ENCODE data around the gene TMEM171. TPM values are rescaled to one million over a fixed set of nuclear protein-coding genes. Genes with fewer than 3 reads are reported as not detected.

The TMEM171 gene
- total and polyA plus RNA-seq, 9 donors: 0.10 to 0.42 TPM; not detected in 7

- DNase-seq: no peak
These were observed 3.9 kb upstream of the TMEM171 start for GRCh38 chr5:73116506-73116905.

GRCh38 chr5:73117088-73117740, 3.2 kb upstream of the TMEM171 start:
- H3K9me3 ChIP-seq: no peaks in the 10 kb centered on the region
- DNase-seq: no peak
- no peak for TF ChIP-seq CTCF (IDR thresholded peaks at IDR 0.05)
- TF ChIP-seq EP300 (IDR thresholded peaks at IDR 0.05): no peak
- TF ChIP-seq POLR2A (IDR thresholded peaks at IDR 0.05): no peak
- H3K4me1 ChIP-seq (ENCODE audit: insufficient read depth): no peaks in the 10 kb centered on the region
- no peak overlapping the region for H3K27ac ChIP-seq
- H3K27me3 ChIP-seq: no peaks in the 10 kb centered on the region
- intact Hi-C loops (cut with DNase I): no loop called here
- no peak overlapping the region for H3K4me3 ChIP-seq
- WGBS, 3 donors: 86 to 88% (median 87%) methylated on average over 3 of the region's 3 CpGs
- no peaks in the 10 kb centered on the region for H3K36me3 ChIP-seq

More at GRCh38 chr5:73116506-73116905, 3.9 kb upstream of the TMEM171 start:
- Histone ChIP-seq H3K4me1 (ENCODE audit: insufficient read depth) (no peaks in the 10 kb centered on the region), H3K4me3 (no peak overlapping the region), H3K36me3 (no peaks in the 10 kb centered on the region), H3K9me3 (no peaks in the 10 kb centered on the region), H3K27ac (no peak overlapping the region), H3K27me3 (no peaks in the 10 kb centered on the region)
- TF ChIP-seq EP300 (IDR thresholded peaks at IDR 0.05) (no peak), CTCF (IDR thresholded peaks at IDR 0.05) (no peak), POLR2A (IDR thresholded peaks at IDR 0.05) (no peak)
- intact Hi-C loops (cut with DNase I): no loop called here
- 68 to 87% (median 77%) methylated on average over 2 of the region's 2 CpGs for WGBS, 3 donors

- TF ChIP-seq EP300 (IDR thresholded peaks at IDR 0.05) (no peak), POLR2A (IDR thresholded peaks at IDR 0.05) (no peak), CTCF (IDR thresholded peaks at IDR 0.05) (no peak)
- H3K4me3 ChIP-seq: no peak overlapping the region
- H3K27ac ChIP-seq: no peak overlapping the region
- intact Hi-C loops (cut with DNase I): no loop called here
- H3K4me1 ChIP-seq (ENCODE audit: insufficient read depth): no peaks in the 10 kb centered on the region
- no peaks in the 10 kb centered on the region for H3K27me3 ChIP-seq
- H3K9me3 ChIP-seq: no peaks in the 10 kb centered on the region
- no peaks in the 10 kb centered on the region for H3K36me3 ChIP-seq
- WGBS, 3 donors: 80 to 83% (median 83%) methylated on average over 5 of the region's 5 CpGs
- DNase-seq: no peak
These were observed 1.9 kb upstream of the TMEM171 start for GRCh38 chr5:73118391-73118973.

GRCh38 chr5:73119451-73120157, 771 bp upstream of the TMEM171 start:
- no peaks in the 10 kb centered on the region for H3K4me1 ChIP-seq (ENCODE audit: insufficient read depth)
- WGBS, 3 donors: 30 to 55% (median 33%) methylated on average over 34 to 40 of the region's 40 CpGs
- H3K4me3 ChIP-seq: peak overlapping the region; percentile 30
- intact Hi-C loops (cut with DNase I): no loop called here
- TF ChIP-seq POLR2A (IDR thresholded peaks at IDR 0.05) (no peak), CTCF (IDR thresholded peaks at IDR 0.05) (no peak), EP300 (IDR thresholded peaks at IDR 0.05) (no peak)
- no peaks in the 10 kb centered on the region for H3K27me3 ChIP-seq
- no peaks in the 10 kb centered on the region for H3K9me3 ChIP-seq
- H3K36me3 ChIP-seq: no peaks in the 10 kb centered on the region
- DNase-seq: no peak
- H3K27ac ChIP-seq: no peak overlapping the region

All from ovary (tissue), 9 donors.